ENCODE measurements around the gene AOAH. TPM values are rescaled to one million over a fixed set of nuclear protein-coding genes. Genes with fewer than 3 reads are reported as not detected.
A peak's percentile ranks its signal among the peaks of the same experiment; 100 is the strongest.

The AOAH gene
- total and polyA plus RNA-seq, 2 of the 13 experiments (the other 11 are each of a cell fraction or from before 2014, with no cell fraction given), result not detected

- TF ChIP-seq UBTF (CRISPR knock-in tag; IDR thresholded peaks at IDR 0.05) (no peak), ARHGAP35 (CRISPR knock-in tag; IDR thresholded peaks at IDR 0.05; ENCODE audit: borderline replicate concordance) (no peak), ZFP36L1 (CRISPR knock-in tag; IDR thresholded peaks at IDR 0.05) (no peak), HDAC2 (CRISPR knock-in tag; IDR thresholded peaks at IDR 0.05) (no peak)
Measured at GRCh38 chr7:36521133-36521532, 203.2 kb downstream of the AOAH start (continued).

DNA sequence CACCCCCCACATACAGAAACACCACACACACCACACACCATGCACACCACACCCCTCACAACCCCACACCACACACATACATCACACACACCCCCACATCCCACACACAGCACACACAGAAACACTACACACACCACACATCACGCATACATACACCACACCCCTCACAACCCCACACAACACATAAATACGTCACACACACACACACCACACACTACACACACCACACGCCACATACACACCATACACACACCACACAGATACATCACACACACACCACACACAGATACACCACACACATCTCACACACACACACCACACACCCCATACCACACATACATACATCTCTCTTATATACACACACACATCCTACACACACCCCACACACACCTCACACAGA lies 208.4 kb downstream of the AOAH start:
- Histone ChIP-seq H3K27me3 (ENCODE audit: control insufficient read depth in 1 of 2, insufficient read depth in 2 of 2, low read length in 2 of 2) (peaks cover 0 to 1% of the 10 kb centered on the region in 2 experiments; a peak in 2 of 5 replicates), H3K4me2 (ENCODE audit: low read depth, low read length) (no peak overlapping the region), H4K20me1 (ENCODE audit: insufficient read depth, low read length) (no peaks in the 10 kb centered on the region), H3K4me1 (ENCODE audit: insufficient read depth, low read length) (no peaks in the 10 kb centered on the region), H3K27ac (ENCODE audit: extremely low read length, insufficient read depth, low read length) (no peak overlapping the region), H3K36me3 (replicated peaks in 1 of 2; ENCODE audit: control insufficient read depth in 1 of 2, insufficient read depth in 2 of 2, low read length in 2 of 2) (no peaks in the 10 kb centered on the region), H3K4me3 (replicated peaks in 1 of 3; ENCODE audit: insufficient read depth in 1 of 3, low read depth in 2 of 3, low read length in 3 of 3) (no peak overlapping the region), H3K9me3 (ENCODE audit: low read length) (no peaks in the 10 kb centered on the region), H3K79me2 (ENCODE audit: insufficient read depth, low read length) (no peaks in the 10 kb centered on the region), H3K9ac (ENCODE audit: insufficient read depth, low read depth, low read length) (no peak overlapping the region), H2AFZ (ENCODE audit: low read length) (no peak overlapping the region)
- intact Hi-C loops (cut with micrococcal nuclease; ENCODE audit: unreplicated experiment) (no loop called here), in situ Hi-C loops (cut with HindIII; ENCODE audit: extremely low pct_ligation_motif_present, low pct_unique_long_range_greater_than_20kb) (no loop called here)
- no TSS peak for BruUV-seq (replicated peaks)
- ATAC-seq (no peak), FAIRE-seq (peak; percentile 21), DNase-seq (ENCODE audit: low spot score) (no peak)
- TF ChIP-seq, protein P1, sequence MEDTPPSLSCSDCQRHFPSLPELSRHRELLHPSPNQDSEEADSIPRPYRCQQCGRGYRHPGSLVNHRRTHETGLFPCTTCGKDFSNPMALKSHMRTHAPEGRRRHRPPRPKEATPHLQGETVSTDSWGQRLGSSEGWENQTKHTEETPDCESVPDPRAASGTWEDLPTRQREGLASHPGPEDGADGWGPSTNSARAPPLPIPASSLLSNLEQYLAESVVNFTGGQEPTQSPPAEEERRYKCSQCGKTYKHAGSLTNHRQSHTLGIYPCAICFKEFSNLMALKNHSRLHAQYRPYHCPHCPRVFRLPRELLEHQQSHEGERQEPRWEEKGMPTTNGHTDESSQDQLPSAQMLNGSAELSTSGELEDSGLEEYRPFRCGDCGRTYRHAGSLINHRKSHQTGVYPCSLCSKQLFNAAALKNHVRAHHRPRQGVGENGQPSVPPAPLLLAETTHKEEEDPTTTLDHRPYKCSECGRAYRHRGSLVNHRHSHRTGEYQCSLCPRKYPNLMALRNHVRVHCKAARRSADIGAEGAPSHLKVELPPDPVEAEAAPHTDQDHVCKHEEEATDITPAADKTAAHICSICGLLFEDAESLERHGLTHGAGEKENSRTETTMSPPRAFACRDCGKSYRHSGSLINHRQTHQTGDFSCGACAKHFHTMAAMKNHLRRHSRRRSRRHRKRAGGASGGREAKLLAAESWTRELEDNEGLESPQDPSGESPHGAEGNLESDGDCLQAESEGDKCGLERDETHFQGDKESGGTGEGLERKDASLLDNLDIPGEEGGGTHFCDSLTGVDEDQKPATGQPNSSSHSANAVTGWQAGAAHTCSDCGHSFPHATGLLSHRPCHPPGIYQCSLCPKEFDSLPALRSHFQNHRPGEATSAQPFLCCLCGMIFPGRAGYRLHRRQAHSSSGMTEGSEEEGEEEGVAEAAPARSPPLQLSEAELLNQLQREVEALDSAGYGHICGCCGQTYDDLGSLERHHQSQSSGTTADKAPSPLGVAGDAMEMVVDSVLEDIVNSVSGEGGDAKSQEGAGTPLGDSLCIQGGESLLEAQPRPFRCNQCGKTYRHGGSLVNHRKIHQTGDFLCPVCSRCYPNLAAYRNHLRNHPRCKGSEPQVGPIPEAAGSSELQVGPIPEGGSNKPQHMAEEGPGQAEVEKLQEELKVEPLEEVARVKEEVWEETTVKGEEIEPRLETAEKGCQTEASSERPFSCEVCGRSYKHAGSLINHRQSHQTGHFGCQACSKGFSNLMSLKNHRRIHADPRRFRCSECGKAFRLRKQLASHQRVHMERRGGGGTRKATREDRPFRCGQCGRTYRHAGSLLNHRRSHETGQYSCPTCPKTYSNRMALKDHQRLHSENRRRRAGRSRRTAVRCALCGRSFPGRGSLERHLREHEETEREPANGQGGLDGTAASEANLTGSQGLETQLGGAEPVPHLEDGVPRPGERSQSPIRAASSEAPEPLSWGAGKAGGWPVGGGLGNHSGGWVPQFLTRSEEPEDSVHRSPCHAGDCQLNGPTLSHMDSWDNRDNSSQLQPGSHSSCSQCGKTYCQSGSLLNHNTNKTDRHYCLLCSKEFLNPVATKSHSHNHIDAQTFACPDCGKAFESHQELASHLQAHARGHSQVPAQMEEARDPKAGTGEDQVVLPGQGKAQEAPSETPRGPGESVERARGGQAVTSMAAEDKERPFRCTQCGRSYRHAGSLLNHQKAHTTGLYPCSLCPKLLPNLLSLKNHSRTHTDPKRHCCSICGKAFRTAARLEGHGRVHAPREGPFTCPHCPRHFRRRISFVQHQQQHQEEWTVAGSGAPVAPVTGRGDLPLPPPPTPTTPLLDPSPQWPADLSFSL (CRISPR knock-in tag; IDR thresholded peaks at IDR 0.05), result peak; percentile 63; the same call in 1 of the 2 replicates
- TF ChIP-seq CREB1 (IDR thresholded peaks at IDR 0.05) (peak; percentile 65; the same call in 1 of the 2 replicates), CREB1 (CRISPR knock-in tag; IDR thresholded peaks at IDR 0.05) (no peak)
- TF ChIP-seq, protein P2, sequence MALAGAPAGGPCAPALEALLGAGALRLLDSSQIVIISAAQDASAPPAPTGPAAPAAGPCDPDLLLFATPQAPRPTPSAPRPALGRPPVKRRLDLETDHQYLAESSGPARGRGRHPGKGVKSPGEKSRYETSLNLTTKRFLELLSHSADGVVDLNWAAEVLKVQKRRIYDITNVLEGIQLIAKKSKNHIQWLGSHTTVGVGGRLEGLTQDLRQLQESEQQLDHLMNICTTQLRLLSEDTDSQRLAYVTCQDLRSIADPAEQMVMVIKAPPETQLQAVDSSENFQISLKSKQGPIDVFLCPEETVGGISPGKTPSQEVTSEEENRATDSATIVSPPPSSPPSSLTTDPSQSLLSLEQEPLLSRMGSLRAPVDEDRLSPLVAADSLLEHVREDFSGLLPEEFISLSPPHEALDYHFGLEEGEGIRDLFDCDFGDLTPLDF (CRISPR knock-in tag; IDR thresholded peaks at IDR 0.05), result no peak
- POLR2A ChIA-PET, result no interaction called here
- WGBS (ENCODE audit: low lambda C conversion rate), result 53% methylated on average over 3 of the region's 3 CpGs
- CTCF ChIA-PET (ENCODE audit: low intra/inter-chr PET ratio, low total read pairs), result no interaction called here

All from HepG2 (cell line).